ENCODE data around the gene DAAM1.

The DAAM1 gene

GRCh38 chr14:59314953-59315599, 126.6 kb downstream of the DAAM1 start:
- DNase-seq (ENCODE audit: low read depth), result no peak

- DNase-seq (ENCODE audit: low read depth), result no peak
Measured at GRCh38 chr14:59316151-59316830, 127.8 kb downstream of the DAAM1 start.

GRCh38 chr14:59317346-59317745, 128.9 kb downstream of the DAAM1 start:
- DNase-seq (ENCODE audit: low read depth), result no peak

- no peak for DNase-seq (ENCODE audit: low read depth)
Measured at GRCh38 chr14:59317798-59318505, 129.5 kb downstream of the DAAM1 start.

- no peak for DNase-seq (ENCODE audit: low read depth)
Measured at GRCh38 chr14:59318908-59319307, 130.4 kb downstream of the DAAM1 start.

GRCh38 chr14:59320361-59320760, 131.9 kb downstream of the DAAM1 start:
- no peak for DNase-seq (ENCODE audit: low read depth)

- DNase-seq (ENCODE audit: low read depth), result no peak
Measured at GRCh38 chr14:59320763-59321625, 132.5 kb downstream of the DAAM1 start.

GRCh38 chr14:59321626-59321949, 133.1 kb downstream of the DAAM1 start:
- DNase-seq (ENCODE audit: low read depth), result no peak

GRCh38 chr14:59325906-59326305, 137.4 kb downstream of the DAAM1 start:
- DNase-seq (ENCODE audit: low read depth), result no peak

- no peak for DNase-seq (ENCODE audit: low read depth)
Measured at GRCh38 chr14:59328454-59328853, 140.0 kb downstream of the DAAM1 start.

GRCh38 chr14:59330455-59330854, 142.0 kb downstream of the DAAM1 start:
- DNase-seq (ENCODE audit: low read depth), result no peak

GRCh38 chr14:59331217-59331616, 142.8 kb downstream of the DAAM1 start:
- DNase-seq (ENCODE audit: low read depth), result no peak

GRCh38 chr14:59332727-59333126, 144.3 kb downstream of the DAAM1 start:
- DNase-seq (ENCODE audit: low read depth), result no peak

- no peak for DNase-seq (ENCODE audit: low read depth)
Measured at GRCh38 chr14:59333235-59333634, 144.8 kb downstream of the DAAM1 start.

GRCh38 chr14:59333668-59334067, 145.2 kb downstream of the DAAM1 start:
- no peak for DNase-seq (ENCODE audit: low read depth)

- no peak for DNase-seq (ENCODE audit: low read depth)
Measured at GRCh38 chr14:59334253-59334652, 145.8 kb downstream of the DAAM1 start.

- no peak for DNase-seq (ENCODE audit: low read depth)
Measured at GRCh38 chr14:59336098-59336497, 147.6 kb downstream of the DAAM1 start.

- no peak for DNase-seq (ENCODE audit: low read depth)
Measured at GRCh38 chr14:59336706-59337105, 148.2 kb downstream of the DAAM1 start.

GRCh38 chr14:59337141-59337611, 148.7 kb downstream of the DAAM1 start:
- DNase-seq (ENCODE audit: low read depth), result no peak

- DNase-seq (ENCODE audit: low read depth), result no peak
Measured at GRCh38 chr14:59338761-59339160, 150.3 kb downstream of the DAAM1 start.

GRCh38 chr14:59339524-59340330, 151.3 kb downstream of the DAAM1 start:
- DNase-seq (ENCODE audit: low read depth), result no peak

Data from stimulated activated CD8-positive, alpha-beta memory T cell treated with anti-CD3 and anti-CD28 coated beads, Interleukin-12 subunit alpha, Interleukin-12 subunit beta, amount 100 ng/mL, for 4 hours (primary cell).